CD14-positive monocyte (primary cell): ENCODE results near the gene DRAP1. TPM values are rescaled to one million over a fixed set of nuclear protein-coding genes. Genes with fewer than 3 reads are reported as not detected.

Experiments
- DNase-seq, 3 donors: peaks; one replicate each; pipeline ENCODE4 v3.0.0-alpha.2; 2011 to 2022
- H2AFZ ChIP-seq: 2 replicates; pipeline ENCODE4 v1.6.0; 2012; ENCODE audit warnings: mild to moderate bottlenecking, low read depth, low read length, inconsistent platforms; ENCODE audit not compliant: insufficient read depth, poor library complexity, severe bottlenecking
- H3K27ac ChIP-seq, 2 donors: 1 replicate in 1 of 2; 2 replicates in 1 of 2; pipeline ENCODE4 v1.5.1; 2012 to 2013; ENCODE audit warnings: low read length in 2 of 2, control low read depth in 1 of 2, inconsistent platforms in 1 of 2, low read depth in 1 of 2, mild to moderate bottlenecking in 1 of 2
- H3K27me3 ChIP-seq, 2 donors: one replicate each; pipeline versions ENCODE4 v1.6.0 to v1.6.1; 2011 to 2013; ENCODE audit warnings: low read length in 2 of 2; ENCODE audit not compliant: control insufficient read depth in 2 of 2, insufficient read depth in 2 of 2
- H3K36me3 ChIP-seq, 2 donors: replicated peaks in 1 of 2; 1 replicate in 1 of 2; 2 replicates in 1 of 2; pipeline versions ENCODE4 v1.5.1 to v1.6.1; 2012 to 2013; ENCODE audit warnings: low read length in 2 of 2, control low read depth in 1 of 2, inconsistent platforms in 1 of 2, mild to moderate bottlenecking in 1 of 2; ENCODE audit not compliant: insufficient read depth in 2 of 2, control insufficient read depth in 1 of 2
- H3K4me1 ChIP-seq, 2 donors: 1 replicate in 1 of 2; 2 replicates in 1 of 2; pipeline versions ENCODE4 v1.5.1 to v1.6.1; 2012 to 2013; ENCODE audit warnings: low read length in 2 of 2, control low read depth in 1 of 2, inconsistent platforms in 1 of 2, mild to moderate bottlenecking in 1 of 2, moderate library complexity in 1 of 2; ENCODE audit not compliant: insufficient read depth in 2 of 2, control insufficient read depth in 1 of 2
- H3K4me2 ChIP-seq: replicated peaks from 2 replicates; pipeline ENCODE3; 2012; ENCODE audit warnings: low read length, moderate library complexity, mild to moderate bottlenecking; ENCODE audit not compliant: poor library complexity, severe bottlenecking; ENCODE audit errors: extremely low read depth
- H3K4me3 ChIP-seq, 3 experiments: fragments of 200-600 bp in 1 of 3; sonication (generic) in 1 of 3; replicated peaks in 1 of 3; 1 replicate in 2 of 3; 2 replicates in 1 of 3; pipeline ENCODE4 v1.5.1; 2011 to 2013; ENCODE audit warnings: low read length in 3 of 3, mild to moderate bottlenecking in 3 of 3, control low read depth in 2 of 3, low read depth in 2 of 3, inconsistent platforms in 1 of 3, moderate library complexity in 1 of 3
- H3K79me2 ChIP-seq: 2 replicates; pipeline ENCODE4 v1.6.0; 2012; ENCODE audit warnings: mild to moderate bottlenecking, control low read depth, inconsistent platforms, low read length, moderate library complexity; ENCODE audit not compliant: insufficient read depth
- H3K9ac ChIP-seq: 2 replicates; pipeline ENCODE4 v1.6.0; 2017; ENCODE audit warnings: low read length, mild to moderate bottlenecking; ENCODE audit not compliant: insufficient read depth, poor library complexity, severe bottlenecking
- H3K9me3 ChIP-seq, 2 donors: replicated peaks in 1 of 2; 1 replicate in 1 of 2; 2 replicates in 1 of 2; pipeline versions ENCODE4 v1.5.1 to v1.6.1; 2012 to 2013; ENCODE audit warnings: low read length in 2 of 2, control low read depth in 1 of 2; ENCODE audit not compliant: control insufficient read depth in 1 of 2, insufficient read depth in 1 of 2
- H4K20me1 ChIP-seq: 2 replicates; pipeline ENCODE4 v1.6.0; 2012; ENCODE audit warnings: mild to moderate bottlenecking, low read length, control low read depth, moderate library complexity; ENCODE audit not compliant: insufficient read depth
- H3K27ac Mint-ChIP-seq, 7 donors: one replicate each; pipeline ENCODE4 v1.8.0; 2020; ENCODE audit warnings: mild to moderate bottlenecking in 7 of 7, mixed read lengths in 7 of 7, moderate library complexity in 6 of 7, inconsistent platforms in 2 of 7
- H3K27me3 Mint-ChIP-seq, 3 donors: one replicate each; pipeline ENCODE4 v1.8.0; 2021 to 2022; ENCODE audit warnings: low read depth in 3 of 3, mild to moderate bottlenecking in 3 of 3, mixed read lengths in 3 of 3, moderate library complexity in 3 of 3, inconsistent platforms in 1 of 3
- H3K36me3 Mint-ChIP-seq, 2 donors: one replicate each; pipeline ENCODE4 v1.8.0; 2020; ENCODE audit warnings: mixed read lengths in 2 of 2, inconsistent platforms in 1 of 2, mild to moderate bottlenecking in 1 of 2
- H3K4me1 Mint-ChIP-seq: one replicate; pipeline ENCODE4 v1.8.0; 2020; ENCODE audit warnings: mild to moderate bottlenecking, mixed read lengths
- H3K4me3 Mint-ChIP-seq, 2 donors: one replicate each; pipeline ENCODE4 v1.8.0; 2020; ENCODE audit warnings: mild to moderate bottlenecking in 2 of 2, mixed read lengths in 2 of 2, moderate library complexity in 1 of 2
- H3K9me3 Mint-ChIP-seq, 7 donors: one replicate each; pipeline ENCODE4 v1.8.0; 2020 to 2022; ENCODE audit warnings: mixed read lengths in 7 of 7, mild to moderate bottlenecking in 6 of 7, moderate library complexity in 6 of 7, inconsistent platforms in 2 of 7
- CTCF ChIP-seq: fragments of 200-600 bp; IDR thresholded peaks from one replicate; pipeline ENCODE4 v1.8.0; 2022; ENCODE audit warnings: antibody characterized with exemption, mild to moderate bottlenecking
- WGBS: methylation state at CpG from one replicate; pipeline ENCODE4 v1.1.5; 2013; ENCODE audit warnings: missing lambda C conversion rate; ENCODE audit not compliant: insufficient coverage; 5-methylcytosine and 5-hydroxymethylcytosine counted together
- intact Hi-C, 2 donors: fragments of 100-400 bp; cut with micrococcal nuclease; formaldehyde crosslinking; loops; one replicate each; pipeline versions ENCODE4 v1.15.0 to v1.15.1; 2023
- polyA plus RNA-seq, 3 donors: library from polyadenylated mRNA; depleted of rRNA in 1 of 3; unstranded in 2 of 3; stranded (reverse) in 1 of 3; fragments of 300-500 nt in 2 of 3; fragments of >200 nt in 1 of 3; fragmentation: Illumina TruSeq in 2 of 3; gene quantifications; 1 replicate in 2 of 3; 2 replicates in 1 of 3; pipeline ENCODE4 v1.2.3, GENCODE V29; 2012 to 2021

The DRAP1 gene
- polyA plus RNA-seq, 3 donors: 68.3 to 97.2 (median 72.1) TPM

GRCh38 chr11:65925397-65925796 is 6.2 kb downstream of the DRAP1 start:
- Mint-ChIP-seq H3K27me3 (peaks cover 0 to 1% (median under 1%) of the 10 kb centered on the region in 3 donors), H3K36me3 (peaks cover 26 to 30% of the 10 kb centered on the region in 2 donors), H3K4me1 (peaks cover 31% of the 10 kb centered on the region), H3K9me3 (no peaks in the 10 kb centered on the region), H3K4me3 (no peak overlapping the region), H3K27ac (peak overlapping the region in 2 of 7 donors; percentile 13 to 24)
- intact Hi-C loops: loop anchor here in 1 of 2 donors (5.0 kb wide), 1 partner anchor 38 kb away; the partner anchor contains the start of gene FIBP
- no peaks in the 10 kb centered on the region for H4K20me1 ChIP-seq
- TF ChIP-seq CTCF: no peak
- no peak overlapping the region for H3K27ac ChIP-seq
- no peak overlapping the region for H3K4me2 ChIP-seq
- peaks cover 12 to 28% of the 10 kb centered on the region in 2 donors for H3K36me3 ChIP-seq
- no peak overlapping the region for H2AFZ ChIP-seq
- DNase-seq: no peak
- H3K9me3 ChIP-seq: no peaks in the 10 kb centered on the region
- no peak overlapping the region for H3K9ac ChIP-seq
- WGBS: 100% methylated on average over 1 of the region's 2 CpGs
- no peaks in the 10 kb centered on the region for H3K27me3 ChIP-seq
- peaks cover 25 to 34% of the 10 kb centered on the region in 2 donors for H3K4me1 ChIP-seq
- peaks cover 6% of the 10 kb centered on the region for H3K79me2 ChIP-seq
- no peak overlapping the region for H3K4me3 ChIP-seq

- Mint-ChIP-seq H3K4me1 (peaks cover 28% of the 10 kb centered on the region), H3K36me3 (peaks cover 12 to 13% of the 10 kb centered on the region in 2 donors), H3K27me3 (peaks cover 0 to 2% (median 1%) of the 10 kb centered on the region in 3 donors), H3K9me3 (no peaks in the 10 kb centered on the region), H3K27ac (peak overlapping the region; percentile 85 to 94 (median 93)), H3K4me3 (peak overlapping the region; percentile 77 to 90)
- intact Hi-C loops: loop anchor here in 1 of 2 donors (5.0 kb wide), 1 partner anchor 41 kb away; the partner anchor contains the start of gene FIBP
- peak; percentile 65 to 73 (median 68) for DNase-seq
- Histone ChIP-seq H3K79me2 (no peaks in the 10 kb centered on the region), H3K4me3 (peak overlapping the region; percentile 22 to 71 (median 39)), H3K4me1 (peaks cover 18 to 26% of the 10 kb centered on the region in 2 donors), H3K27ac (peak overlapping the region; percentile 72 to 90), H4K20me1 (no peaks in the 10 kb centered on the region), H3K4me2 (peak overlapping the region; percentile 80), H3K27me3 (no peaks in the 10 kb centered on the region), H2AFZ (peak overlapping the region; percentile 94), H3K36me3 (peaks cover 4 to 14% of the 10 kb centered on the region in 2 donors), H3K9me3 (no peaks in the 10 kb centered on the region), H3K9ac (peak overlapping the region; percentile 61)
- WGBS: 2% methylated on average over 5 of the region's 9 CpGs
- TF ChIP-seq CTCF: no peak
Observed at GRCh38 chr11:65927904-65928397, 8.7 kb downstream of the DRAP1 start.
